GM20431 (cell line): ENCODE results near the gene SHLD1.
"Not testable (repeated sequence)": the region's sequence is repeated elsewhere in the genome, so short reads cannot be mapped to it uniquely, and the experiment has no call there.

Source experiments
- in situ Hi-C: fragments of 300-500 bp; cut with MseI, MboI; formaldehyde crosslinking; loops from one replicate; pipeline ENCODE4 v1.15.0; 2020; ENCODE audit warnings: low sequenced_read_pairs; ENCODE audit not compliant: unreplicated experiment

Gene SHLD1

GRCh38 chr20:5779071-5779900, 29.1 kb downstream of the SHLD1 start:
- in situ Hi-C loops, result no loop called here

GRCh38 chr20:5780846-5781217, 30.6 kb downstream of the SHLD1 start:
- in situ Hi-C loops, result no loop called here

DNA sequence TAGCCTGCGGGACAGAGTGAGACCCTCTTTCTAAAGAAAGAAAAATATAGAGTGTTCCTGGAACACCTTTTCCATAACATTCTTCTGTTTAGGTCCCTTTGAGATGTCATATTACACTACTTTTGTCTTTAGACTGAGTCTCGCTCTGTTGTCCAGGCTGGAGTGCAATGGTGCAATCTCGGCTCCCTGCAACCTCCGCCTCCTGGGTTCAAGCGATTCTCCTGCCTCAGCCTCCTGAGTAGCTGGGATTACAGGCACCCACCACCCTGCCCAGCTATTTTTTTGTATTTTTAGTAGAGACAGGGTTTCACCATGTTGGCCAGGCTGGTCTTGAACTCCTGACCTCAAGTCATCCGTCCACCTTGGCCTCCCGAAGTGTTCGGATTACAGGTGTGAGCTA, 31.2 kb downstream of the SHLD1 start:
- in situ Hi-C loops, result not testable (repeated sequence)

- in situ Hi-C loops, result no loop called here
These were observed 31.9 kb downstream of the SHLD1 start for GRCh38 chr20:5781798-5782750.

DNA sequence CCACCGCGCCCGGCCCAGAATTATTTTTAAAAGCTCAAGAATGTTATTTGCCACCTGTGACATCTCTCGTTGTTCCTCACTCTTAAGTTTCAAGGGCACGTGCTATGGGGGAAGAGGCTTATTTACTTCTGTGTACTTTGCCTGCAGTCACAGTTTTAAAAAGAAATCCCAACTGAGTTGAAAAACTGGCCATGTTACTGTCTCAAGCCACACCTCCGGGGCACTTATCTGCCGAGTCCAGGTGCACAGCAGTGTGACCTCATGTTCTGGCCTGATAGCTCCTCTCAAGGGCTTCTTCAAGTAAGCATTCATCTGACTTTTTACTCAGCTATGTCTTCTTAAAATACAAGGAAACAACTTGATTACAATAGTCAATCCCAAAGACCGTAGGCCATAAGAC, 34.5 kb downstream of the SHLD1 start:
- in situ Hi-C loops, result loop anchor here (5.0 kb wide), 1 partner anchor 252 kb away; no protein-coding TSS in a partner anchor

DNA sequence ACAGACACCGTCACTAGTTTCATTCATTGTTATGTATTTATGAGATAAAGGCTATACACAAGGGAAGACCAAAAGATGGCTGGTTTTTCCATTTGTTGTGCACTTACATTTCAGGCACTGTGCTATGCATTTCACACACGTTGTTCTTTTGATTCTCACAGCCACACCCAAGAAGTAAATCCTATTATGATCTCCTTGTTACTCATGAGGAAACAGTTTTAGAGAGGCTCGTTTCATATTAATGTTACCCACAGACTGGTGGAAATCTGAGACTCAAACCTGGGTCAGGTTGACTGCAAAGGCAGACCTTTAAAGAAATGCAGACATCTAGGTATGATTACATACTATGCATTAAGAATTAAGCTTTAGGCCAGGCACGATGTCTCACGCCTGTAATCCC, 34.9 kb downstream of the SHLD1 start:
- in situ Hi-C loops, result loop anchor here (5.0 kb wide), 1 partner anchor 253 kb away; no protein-coding TSS in a partner anchor

DNA sequence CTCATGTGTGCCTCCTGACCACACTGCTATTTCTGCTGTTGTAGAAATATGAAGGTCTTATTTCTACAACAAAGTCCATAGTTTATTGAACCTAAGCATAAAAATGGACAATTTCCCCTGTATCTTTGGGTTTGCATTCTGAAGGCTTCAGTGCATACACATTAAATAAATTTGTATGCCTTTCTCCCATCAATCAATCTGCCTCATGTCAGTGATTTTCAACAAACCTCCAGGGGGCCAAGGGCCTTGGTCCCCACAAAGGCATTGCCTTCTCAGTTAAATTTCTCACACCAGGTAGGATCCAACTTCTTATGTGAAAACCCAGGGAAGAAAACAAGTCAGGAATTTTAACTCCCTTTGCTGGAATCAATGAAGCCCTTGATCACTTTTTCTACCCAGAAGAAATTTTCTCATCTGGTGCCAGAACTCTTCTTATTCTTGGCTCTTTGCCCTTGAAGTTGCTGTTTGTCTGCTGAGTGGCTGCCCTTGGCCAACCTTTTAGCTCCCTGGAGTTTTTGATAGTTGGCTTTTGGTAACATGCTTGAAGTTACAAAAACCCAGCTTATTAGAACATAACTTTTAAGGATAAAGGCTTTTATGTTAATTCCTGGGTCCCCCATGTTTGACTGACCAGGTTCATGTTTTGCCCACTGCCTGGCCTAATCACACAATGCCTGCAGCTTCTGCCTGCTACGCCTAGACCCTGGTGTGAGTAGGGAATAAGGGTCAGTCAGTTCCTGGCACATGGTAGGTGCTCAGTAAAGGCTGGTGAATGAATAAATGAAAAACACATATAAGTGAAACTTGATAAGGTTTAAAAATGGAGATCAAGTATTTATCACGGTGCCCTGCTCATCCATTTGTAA, 37.0 kb downstream of the SHLD1 start:
- in situ Hi-C loops, result loop anchor here (5.0 kb wide), 1 partner anchor 255 kb away; no protein-coding TSS in a partner anchor

GRCh38 chr20:5787796-5788165, 37.6 kb downstream of the SHLD1 start:
- in situ Hi-C loops, result loop anchor here (5.0 kb wide), 1 partner anchor 255 kb away; no protein-coding TSS in a partner anchor

GRCh38 chr20:5788385-5788895, 38.2 kb downstream of the SHLD1 start:
- in situ Hi-C loops, result loop anchor here (5.0 kb wide), 1 partner anchor 256 kb away; no protein-coding TSS in a partner anchor

GRCh38 chr20:5789827-5790226, 39.6 kb downstream of the SHLD1 start:
- in situ Hi-C loops, result loop anchor here (5.0 kb wide), 1 partner anchor 258 kb away; no protein-coding TSS in a partner anchor

- in situ Hi-C loops, result no loop called here
These were observed 43.7 kb downstream of the SHLD1 start for GRCh38 chr20:5793916-5794315.

GRCh38 chr20:5796331-5797040, 46.3 kb downstream of the SHLD1 start:
- in situ Hi-C loops, result no loop called here

- in situ Hi-C loops, result no loop called here
These were observed 47.0 kb downstream of the SHLD1 start for GRCh38 chr20:5797165-5797564.

DNA sequence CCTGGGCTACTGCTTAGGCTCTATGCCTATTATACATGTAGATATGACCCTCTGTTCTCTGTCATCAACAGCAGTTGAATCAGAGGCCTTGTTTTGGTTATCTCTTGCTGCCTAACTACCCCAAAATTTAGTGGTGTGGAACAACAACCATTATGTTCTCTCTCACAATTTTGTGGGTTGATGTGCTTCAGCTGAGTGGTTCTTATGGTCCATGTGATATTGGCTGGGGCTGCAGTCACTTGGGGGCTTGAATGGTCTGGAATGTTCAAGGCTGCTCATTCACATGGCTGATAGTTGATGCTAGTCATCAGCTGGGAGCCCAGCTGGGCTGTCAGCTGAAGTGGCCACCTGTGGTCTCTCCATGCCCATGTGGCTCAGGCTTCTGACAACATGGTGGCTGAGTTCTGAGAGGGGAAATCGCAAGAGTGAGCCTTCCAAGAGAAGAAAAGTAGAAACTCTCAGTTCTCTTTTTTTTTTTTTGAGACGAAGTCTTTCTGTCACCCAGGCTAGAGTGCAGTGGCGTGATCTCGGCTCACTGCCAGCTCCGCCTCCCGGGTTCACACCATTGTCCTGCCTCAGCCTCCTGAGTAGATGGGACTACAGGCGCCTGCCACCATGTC, 47.8 kb downstream of the SHLD1 start:
- in situ Hi-C loops, result no loop called here

- in situ Hi-C loops, result not testable (repeated sequence)
These were observed 53.6 kb downstream of the SHLD1 start for GRCh38 chr20:5803754-5804303.

- in situ Hi-C loops, result no loop called here
These were observed 56.5 kb downstream of the SHLD1 start for GRCh38 chr20:5806457-5807263.

- in situ Hi-C loops, result no loop called here
These were observed 57.2 kb downstream of the SHLD1 start for GRCh38 chr20:5807431-5807830.
